NCI-H146 treated with DMSO at 0.1 percent for 48 hours (cell line): ENCODE results near the gene RNF113B.

Experiments
- DNase-seq: peaks from one replicate; lab custom pipeline; 2025; ENCODE audit not compliant: unreplicated experiment; lab: John Stamatoyannopoulos, UW

Gene RNF113B

DNA sequence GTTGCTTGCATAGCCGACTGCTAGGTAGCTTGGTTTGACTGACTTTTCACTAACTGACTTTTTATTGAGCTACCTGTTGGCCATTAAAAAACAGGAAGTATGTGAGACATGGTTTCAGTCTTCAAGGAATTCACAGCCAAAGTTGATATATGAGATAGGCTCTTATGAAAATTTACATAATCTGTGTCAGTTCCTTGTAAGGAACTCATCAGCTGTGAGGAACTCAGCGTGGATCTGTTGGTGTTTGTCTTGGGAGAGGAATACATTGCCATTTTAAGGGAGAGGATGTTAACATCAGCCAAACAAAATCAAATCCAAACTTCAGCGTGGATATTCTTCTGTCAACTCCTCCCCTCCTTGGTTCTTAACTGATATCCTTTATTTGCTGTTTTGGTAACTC lies 2.0 kb downstream of the RNF113B start:
- no peak for DNase-seq

DNA sequence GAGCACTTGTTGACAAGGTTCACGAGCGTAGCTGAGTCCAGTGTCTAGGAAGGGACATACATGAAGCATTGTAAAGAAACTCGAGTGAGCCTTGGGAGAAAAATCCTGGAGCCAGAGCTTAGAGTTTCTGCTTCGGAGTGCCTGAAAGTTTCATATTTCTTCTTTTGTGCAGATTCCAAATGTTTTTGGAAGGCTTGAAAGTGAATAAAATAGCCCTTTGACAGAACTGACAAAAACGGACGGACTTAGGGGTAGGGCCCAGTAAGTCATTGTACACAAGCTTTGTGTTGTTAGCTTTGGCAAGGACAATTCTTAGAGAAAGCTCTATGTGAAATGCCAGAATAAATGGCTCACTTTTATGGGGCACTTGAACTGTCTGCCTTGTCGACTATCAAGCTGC lies 2.8 kb downstream of the RNF113B start:
- DNase-seq = no peak

DNA sequence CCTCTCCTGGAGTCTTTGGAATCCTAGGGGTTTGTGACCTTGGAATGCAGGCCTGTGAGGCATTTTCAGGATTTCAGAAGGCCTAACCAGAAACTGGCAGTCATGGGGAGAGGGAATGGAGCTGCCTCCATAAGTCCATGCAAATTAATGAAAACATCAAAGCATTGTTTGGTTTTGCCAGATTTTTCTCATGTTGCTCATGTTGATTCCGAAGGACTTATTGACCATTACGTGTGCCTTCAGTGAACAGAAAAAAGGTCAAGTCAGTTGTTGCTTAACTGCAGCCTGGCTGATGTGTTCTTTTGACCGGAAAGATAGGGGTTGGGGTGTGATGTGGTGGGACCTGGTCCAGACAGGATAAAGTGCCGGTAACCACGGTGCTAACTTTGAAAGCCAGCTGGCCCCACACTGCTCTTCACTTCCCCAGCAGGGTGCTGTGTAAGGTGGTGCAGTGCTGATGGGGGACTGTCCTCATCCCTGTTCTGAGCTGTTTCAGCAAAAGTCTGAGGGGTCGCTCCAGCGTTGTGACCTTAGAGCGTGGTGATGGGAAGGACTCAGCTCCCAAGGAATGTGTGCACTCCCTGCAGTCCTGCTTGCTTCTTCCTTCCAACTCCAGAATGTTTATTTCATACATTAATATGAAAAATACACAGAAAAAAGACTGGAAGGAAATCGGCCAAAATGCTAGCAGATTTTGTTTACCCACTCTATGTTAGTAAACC lies 3.5 kb downstream of the RNF113B start:
- DNase-seq = no peak

DNA sequence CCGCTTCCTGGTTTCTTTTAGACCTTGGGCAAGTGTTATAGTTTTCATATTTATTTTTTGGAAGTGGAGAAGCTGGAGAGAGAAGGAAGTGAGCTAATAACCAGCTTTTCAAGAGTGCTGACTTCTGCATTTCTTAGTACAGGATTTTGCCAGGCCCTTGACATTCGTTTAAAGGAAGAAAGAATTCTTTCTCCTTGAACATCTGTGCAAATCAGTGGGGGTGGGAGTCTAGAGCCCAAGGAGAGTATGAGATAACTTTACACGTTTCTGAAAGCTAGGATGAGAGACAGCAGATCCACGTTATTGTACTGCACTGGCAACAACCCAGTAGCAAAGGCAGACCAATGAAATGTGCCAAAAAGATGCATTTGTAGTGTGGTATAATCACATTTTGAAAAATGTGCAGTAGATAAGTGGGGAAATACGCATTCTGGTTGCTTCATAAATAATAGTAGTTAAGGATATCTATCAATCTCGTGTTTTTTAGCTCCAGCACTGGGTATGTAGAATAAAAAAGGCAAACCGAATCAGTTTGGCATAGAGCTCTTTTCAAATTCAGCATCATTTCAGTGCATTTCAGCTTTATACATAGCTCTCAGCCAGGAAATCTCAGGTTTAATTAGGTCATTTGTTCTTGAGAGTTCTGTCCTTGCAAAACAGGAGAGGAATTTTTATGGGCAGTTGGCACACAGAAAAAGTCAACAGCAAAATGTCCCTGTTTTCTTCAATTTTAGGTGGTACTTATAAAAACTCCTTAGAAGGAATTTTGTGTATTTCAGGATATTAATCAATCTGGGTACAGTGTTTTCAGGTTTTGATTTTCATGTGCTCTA lies 4.3 kb downstream of the RNF113B start:
- DNase-seq = no peak

DNA sequence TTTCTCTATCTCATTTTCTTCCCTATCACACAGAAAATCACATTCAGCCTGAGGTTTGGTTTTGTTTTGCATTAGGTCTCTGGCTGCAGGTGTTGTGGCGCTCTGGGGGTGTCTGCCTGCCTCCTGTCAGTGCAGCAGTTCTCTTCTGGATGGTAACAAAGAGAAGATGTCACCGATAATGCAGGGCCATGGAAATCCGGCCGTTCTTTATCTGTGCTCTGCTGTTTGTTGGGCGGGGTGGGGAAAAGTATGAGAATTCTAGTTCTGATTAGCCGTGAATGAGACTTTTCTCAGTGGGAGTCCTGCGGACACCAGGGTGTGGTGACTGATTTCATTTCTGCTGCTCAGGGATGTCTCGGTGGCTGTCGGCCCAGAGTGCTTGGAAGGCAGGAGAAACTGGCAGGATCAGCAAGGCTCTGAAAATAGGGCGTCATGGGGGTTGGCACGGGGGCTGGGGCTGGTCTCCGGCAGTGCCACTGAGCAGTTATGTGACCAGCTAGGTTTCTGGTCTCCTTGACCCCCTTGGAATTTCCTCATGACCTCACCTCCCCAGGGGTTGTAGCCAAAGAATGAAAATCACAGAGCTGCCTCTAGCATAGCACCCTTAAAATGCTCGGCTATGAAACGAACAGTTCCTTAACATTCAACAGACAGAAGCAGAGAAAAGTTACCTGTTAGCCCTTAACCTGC lies 5.0 kb downstream of the RNF113B start:
- peak; percentile 25 for DNase-seq

DNA sequence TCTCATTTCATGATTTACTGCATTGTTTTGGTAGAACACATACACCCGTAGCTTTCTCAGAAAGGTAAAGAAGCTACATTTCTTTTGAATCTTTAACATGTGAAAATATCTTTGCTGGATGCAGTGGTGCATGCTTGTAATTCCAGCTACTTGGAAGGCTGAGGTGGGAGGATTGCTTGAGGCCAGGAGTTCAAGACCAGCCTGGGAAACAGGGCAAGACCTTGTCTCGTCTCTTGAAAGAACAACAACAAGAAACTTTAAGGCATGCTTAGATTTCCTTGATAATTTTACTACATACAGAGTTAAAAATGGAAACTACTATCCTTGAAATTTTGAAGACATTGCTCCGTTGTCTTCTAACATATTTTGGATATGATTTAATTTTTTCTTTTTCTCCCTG lies 7.7 kb downstream of the RNF113B start:
- DNase-seq = no peak

DNA sequence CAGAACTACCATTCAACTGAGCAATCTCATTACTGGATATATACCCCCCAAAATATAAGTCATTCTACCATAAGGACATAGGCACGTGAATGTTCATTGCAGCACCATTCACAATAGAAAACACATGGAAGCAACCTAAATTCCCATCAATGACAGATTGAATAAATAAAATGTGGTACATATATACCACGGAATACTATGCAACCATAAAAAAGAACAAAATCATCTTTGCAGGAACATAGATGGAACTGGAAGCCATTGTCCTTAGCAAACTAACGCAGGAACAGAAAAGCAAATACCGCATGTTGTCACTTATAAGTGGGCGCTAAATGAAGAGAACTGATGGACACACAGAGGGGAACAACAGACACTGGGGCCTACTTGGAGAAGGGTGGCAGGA lies 14.1 kb downstream of the RNF113B start:
- no peak for DNase-seq

DNA sequence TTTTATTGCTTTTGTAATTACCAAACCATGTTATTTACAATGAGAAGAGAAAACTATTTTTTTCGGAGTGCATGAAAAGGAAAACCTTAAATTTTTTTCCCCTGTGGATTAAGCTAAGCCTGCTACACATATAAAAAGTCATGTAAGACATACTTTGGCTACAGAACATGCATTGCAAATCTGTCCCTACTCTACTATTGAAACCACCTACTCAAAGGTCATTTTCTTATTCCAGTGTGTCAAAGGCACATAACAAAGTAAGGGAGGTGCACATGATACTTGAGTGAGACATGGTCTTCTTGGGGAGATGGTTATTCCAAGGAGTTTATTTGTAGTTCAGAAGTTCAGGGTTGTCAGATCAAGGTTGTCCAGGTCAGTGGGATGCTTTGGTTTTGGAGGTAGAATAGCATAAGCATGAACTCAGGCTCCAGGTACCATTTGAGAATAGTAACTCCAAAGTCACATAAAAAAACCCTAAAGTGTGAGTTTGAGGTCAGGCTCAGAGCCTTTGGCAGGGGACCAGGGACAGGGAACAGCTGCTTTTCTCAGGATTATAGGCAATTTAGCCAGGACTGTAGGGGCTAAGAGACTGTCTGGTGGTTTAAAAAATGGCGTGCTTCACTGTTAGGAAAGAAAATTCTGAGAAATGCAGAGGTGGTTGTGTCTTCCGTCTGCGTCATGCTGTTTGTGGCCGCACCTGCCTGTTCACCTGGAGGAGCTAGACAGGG lies 18.7 kb downstream of the RNF113B start:
- DNase-seq = no peak

DNA sequence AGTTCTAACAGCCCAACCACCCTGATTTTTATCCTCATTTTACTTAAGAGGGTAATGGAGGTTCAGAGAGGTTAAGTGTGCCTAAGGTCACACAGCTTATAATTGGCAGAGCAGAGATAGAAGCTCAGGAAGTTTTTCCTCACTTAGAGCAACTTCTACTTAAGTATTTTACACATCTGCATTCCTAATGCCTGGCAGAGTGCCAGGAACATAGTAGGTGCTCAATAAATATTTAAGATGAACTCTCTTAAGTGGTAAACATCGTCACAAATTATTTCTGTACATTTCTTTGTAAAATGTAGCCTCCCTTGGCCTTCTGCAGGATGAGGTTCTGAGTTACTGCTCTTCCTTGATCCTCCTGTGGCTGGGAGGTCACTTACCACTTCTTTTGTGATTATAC lies 19.5 kb downstream of the RNF113B start:
- DNase-seq = no peak

DNA sequence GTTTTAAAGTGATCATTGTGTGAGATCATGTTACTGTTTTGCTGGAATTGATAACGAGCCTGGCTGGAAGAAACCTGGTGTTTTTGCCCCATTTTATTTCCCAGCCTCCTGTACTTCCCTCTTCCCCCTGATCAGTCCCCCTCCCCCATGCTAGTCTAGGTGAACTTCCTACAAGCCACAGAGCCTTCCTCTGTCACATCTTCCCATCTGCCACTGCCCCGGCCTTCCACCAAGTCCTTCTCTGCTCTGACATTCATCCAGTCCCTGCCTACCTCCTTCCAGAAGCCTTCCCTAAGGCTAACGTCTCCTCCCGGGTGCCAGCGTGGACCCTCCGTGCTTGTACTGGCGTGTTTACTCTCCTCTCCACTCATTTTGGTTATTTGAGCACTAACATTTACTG lies 19.9 kb downstream of the RNF113B start:
- DNase-seq = no peak

DNA sequence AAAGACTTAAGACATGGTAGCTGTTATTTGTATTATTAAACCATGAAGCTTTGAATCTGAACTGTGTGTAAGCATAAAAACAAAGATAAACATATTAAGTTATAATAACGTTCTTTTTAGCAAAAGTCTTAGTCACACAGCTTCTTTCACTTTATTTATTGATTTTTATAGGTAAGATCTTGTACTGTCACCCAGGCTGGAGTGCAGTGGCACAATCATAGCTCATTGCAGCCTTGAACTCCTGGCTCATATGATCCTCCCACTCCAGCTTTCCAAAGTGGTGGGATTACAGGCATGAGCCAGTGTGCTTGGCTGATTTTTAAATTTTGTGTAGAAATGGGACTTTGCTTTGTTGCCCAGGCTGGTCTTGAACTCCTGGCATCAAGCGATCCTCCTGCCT lies 20.8 kb downstream of the RNF113B start:
- DNase-seq = no peak

DNA sequence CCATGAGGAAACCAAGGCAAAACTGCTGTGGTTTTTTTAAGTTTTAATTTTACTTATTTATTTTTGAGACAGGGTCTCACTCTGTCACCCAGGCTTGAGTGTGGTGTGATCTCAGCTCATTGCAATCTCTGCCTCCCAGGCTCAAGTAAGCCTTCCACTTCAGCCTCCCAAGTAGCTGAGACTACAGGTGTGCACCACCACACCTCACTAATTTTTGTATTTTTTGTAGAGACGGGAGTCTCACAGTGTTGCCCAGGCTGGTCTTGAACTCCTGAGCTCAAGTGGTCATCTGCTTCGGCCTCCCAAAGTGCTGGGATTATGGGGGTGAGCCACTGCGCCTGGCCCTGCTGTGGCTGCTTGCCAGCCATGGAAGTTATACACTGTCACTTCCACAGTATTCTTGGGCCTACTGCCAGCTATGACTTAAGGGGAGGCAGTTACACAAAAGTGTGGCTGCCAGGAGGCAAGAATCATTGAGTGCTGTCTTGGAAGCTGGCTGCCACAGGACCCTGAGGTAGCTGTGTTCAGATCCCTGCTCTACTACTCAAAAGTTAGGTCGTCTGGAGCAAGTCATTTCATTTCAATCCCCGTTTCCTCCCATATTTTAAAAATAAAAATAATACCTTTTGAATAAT lies 21.5 kb downstream of the RNF113B start:
- DNase-seq = no peak

DNA sequence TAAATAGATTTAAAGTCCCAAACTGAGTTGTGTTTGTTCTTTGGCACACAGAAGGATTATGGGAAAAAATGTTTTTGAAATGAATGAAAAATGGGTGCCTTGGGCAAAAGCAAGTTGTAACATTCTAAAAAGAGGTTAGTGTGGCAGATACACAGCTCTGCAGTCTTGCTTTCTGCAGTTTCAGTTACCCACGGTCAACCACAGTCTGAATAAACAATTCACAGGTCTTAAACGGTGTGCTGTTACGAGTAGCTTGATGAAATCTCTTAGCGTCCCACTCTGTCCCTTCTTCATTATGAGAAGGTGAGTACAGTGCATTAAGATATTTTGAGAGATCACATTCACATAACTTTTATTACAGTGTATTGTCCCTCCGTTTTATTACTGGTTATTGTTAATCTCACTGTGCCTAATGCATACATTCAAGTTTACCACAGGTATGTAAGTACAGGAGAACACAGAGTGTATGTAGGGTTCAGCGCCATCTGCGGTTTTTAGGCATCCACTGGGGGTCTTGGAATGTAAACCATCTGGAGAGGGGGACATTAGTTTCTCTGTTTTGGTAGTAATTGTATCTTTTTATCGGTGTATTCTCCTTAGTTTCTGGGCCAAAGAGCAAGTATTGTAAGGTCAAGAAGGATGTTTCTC lies 26.1 kb downstream of the RNF113B start:
- DNase-seq = no peak

DNA sequence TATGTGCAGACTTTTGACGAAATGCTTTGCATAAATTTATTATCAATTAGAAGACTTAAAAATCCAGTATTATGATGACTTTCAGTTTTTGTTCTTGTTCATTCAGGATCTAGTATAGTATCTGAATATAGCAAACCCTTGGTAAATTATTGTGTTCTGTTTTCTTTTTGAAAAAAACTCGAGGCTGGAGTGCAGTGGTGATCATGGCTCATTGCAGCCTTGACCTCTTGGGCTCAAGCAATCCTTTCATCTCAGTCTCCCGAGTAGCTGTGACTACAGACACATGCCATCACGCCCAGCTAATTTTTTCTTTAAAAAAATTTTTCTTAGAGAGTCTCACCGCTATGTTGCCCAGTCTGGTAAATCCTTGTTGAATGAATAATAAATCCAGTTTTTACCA lies 29.5 kb downstream of the RNF113B start:
- DNase-seq = no peak

DNA sequence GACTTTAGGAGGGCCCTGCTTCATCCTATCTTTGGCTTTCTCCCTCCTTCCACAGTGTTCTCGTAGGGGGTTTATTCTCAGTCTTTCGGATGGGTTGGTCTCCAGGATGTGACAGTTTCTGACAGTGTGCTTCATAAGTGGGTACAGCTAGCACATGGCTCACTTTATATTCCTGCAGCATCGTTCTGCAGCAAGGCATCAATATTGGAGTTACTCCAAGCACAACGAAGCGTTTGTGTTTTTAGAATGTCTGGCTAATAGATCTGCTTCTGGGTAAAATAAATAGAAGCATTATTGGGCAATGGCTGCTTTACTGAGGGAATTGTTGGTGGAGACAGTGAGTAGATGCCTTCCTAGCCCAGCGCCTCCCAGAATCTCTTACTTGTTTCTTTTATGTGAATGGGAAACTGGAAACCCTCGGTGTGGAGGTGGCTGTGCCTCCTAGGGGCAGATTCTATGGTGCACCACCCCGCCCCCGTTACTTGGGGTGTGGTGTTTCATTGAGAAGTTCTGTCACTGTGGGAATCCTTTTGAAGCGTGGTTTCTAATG lies 32.2 kb downstream of the RNF113B start:
- DNase-seq = peak; percentile 32

DNA sequence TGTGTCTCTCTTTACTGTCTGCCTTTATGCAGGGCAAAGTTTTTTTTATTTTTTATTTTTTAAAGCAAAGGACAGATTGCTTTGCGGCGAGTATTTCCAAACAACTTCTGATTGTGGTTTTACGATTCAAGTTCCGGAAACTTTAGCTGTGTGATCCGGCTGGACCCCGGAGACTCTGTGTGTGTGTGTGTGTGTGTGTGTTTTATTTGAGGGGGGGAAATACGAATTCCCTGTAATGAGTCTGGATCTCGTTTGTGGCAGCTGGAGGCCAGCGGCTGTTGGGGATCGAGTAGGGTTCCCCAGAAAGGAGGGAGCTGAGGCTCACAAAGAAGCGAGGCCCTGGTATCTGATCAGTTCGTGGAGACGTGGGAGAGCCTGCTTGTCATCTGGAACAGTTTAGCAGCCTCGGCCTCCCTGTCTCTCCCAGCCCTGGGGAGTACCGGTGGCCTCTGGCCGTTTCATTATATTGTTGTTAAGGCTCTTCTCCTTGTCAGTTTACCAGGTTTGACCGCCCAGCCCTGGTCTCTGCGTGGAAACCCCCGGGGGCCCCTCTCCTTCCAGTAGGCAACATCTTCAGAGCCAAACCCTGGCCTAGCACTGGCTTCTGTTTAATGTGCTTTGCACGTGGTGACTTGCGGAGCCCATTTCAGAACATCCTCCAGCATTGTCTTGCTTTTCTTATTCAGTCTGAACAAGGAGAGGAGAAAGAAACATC lies 32.9 kb downstream of the RNF113B start:
- peak; percentile 12 for DNase-seq

DNA sequence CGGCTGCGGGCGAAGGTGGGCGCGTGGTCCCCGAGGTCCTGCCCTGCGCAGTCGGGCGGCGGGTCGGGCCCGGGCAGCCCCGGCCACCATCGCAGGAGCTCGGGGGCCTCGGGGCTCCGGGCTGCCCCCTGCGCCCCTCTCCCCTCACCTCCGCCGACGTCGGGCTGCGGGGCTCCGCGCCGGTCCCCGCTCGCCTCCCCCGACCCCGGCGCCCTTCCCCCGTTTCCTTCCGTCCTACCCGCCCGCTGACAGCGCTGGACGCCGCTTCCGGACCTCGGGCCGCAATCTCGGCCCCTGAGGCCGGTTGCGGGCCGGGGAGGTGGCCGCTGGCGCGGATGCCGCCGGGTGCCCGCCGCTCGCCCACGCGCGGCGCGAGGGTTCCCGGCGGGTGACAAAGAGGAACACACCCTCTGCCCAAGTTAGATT lies 33.5 kb downstream of the RNF113B start:
- DNase-seq = no peak

DNA sequence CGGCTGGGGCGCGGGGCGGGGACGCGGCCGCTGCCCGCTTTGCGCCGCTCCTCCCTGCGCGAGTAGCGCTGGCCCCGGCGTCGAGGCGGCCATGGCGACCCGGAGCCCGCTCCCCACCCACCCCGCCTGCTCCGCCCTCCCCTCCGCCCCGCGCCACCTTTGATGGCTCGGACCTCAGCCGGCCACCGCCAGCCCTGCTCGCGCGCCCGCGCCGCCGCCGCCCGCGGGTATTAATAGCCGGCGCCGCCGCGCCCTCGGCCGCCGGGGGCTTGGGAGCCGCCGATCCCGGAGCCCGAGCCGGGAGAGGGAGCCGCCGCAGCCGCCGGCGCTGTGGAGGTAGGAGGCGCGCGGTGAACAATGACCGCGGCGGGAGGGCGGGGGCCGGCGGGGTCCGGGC lies 33.9 kb downstream of the RNF113B start:
- DNase-seq = no peak

DNA sequence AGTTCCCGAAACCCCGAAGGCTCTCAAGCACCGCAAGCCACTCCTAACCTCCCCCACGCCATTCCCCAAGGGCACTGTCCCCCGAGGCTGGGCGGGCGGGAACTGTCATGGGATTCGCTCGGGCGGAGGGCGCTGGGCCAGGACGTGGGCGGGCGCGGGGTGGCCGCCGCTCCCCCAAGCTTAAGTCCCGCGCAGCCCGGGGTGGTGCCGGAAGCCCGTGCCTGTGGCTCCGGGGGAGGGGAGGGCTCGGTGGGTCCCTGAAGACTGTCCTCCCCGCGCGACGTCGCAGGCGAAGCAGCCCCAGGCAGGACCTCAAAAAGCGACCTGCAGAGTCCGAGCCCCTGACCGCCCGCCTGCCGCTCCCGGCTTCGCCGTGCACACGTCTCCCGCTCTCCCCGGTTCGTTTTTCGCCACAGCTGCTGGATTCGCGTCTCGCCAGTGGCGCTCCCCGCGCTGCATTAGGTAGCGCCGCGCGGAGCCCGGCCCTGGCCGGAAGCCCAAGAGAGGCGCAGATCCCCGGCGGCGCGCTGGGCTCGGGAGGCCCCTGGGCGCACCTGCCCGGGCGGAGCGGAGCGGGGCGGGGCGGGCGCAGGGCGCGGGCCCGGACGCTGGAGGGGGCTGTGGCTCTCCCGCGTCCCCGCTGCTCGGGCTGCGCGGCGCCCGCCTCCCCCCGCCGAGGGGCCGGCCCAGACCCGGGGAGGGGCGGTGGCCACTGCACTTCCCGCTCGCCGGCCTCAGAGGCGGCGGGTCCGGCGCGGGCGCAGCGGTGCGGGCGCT lies 34.5 kb downstream of the RNF113B start, which contains the start of gene FARP1:
FARP1 (plus strand) TSS at position 715 of the 777 bp plus-strand sequence. CDS start 70,149 bp downstream, outside the sequence.
- DNase-seq = peak; percentile 81
